PC-3 (cell line): ENCODE data around the gene DUSP18.

ENCODE experiments used
- CTCF ChIP-seq: fragments of 300-600 bp; sonication (generic); conservative IDR thresholded peaks from 2 replicates; pipeline ENCODE4 v1.5.1; 2017; ENCODE audit warnings: antibody characterized with exemption, low read depth, mild to moderate bottlenecking, low read length
- EZH2 ChIP-seq: fragments of 300-600 bp; sonication (generic); IDR thresholded peaks from one replicate; pipeline ENCODE4 v1.6.1; 2017; ENCODE audit warnings: antibody characterized with exemption, mild to moderate bottlenecking, low read length; ENCODE audit not compliant: unreplicated experiment
- EZH2phosphoT487 ChIP-seq: fragments of 300-600 bp; sonication (generic); IDR thresholded peaks from 2 replicates; pipeline ENCODE4 v1.6.1; 2018; ENCODE audit warnings: mild to moderate bottlenecking, antibody characterized with exemption, low read length, borderline replicate concordance

- TF ChIP-seq CTCF, result no peak
- no peak for TF ChIP-seq EZH2phosphoT487
- no peak for TF ChIP-seq EZH2
Observed at GRCh38 chr22:30612789-30613188, 54.9 kb downstream of the DUSP18 start.
